Stimulated activated CD4-positive, alpha-beta T cell treated with anti-CD3 and anti-CD28 coated beads, Interleukin-2, amount 100 ng/mL, for 4 hours (primary cell): ENCODE measurements around the gene RPN1.
"Not testable (repeated sequence)": the region's sequence is repeated elsewhere in the genome, so short reads cannot be mapped to it uniquely, and the experiment has no call there.

Experiments used
- DNase-seq: peaks from one replicate; pipeline ENCODE4 v3.0.0-alpha.2; 2020; ENCODE audit warnings: low read depth

RPN1 gene

DNA sequence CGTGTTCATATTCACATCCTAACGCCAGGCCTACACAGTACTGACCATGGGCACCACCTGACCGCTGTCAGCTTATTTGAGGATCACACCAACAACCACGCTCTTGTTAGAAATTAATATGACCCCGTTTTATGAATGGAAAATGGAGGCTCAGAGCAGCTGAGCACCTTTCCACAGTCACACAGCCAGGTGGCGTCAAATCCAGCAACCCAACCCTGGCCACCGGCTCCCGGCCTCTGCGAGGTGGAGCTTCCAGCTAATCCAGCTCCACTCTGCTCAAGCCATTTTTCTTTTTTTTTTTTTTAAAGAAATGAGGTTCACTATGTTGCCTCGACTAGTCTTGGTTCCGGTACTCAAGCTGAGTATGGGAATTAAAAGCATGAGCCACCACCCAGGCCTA, 41.3 kb downstream of the RPN1 start:
- DNase-seq: no peak

DNA sequence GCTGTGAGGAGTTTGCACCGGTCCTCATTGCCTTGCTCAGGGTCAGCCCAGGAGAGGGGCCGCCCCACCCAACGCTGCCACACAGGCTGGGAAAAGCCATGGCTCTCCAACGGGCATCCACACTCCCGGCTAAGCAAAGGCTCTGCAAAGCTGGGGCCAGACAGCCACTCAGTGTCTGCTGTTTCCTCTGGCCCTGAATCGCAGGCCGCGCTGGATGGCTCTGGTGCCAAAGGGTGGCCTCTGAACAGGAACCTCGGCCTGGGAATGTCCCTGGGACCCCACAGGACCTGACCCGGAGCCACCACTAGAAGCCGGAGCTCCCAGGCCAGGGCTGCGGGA, 42.9 kb downstream of the RPN1 start:
- no peak for DNase-seq

GRCh38 chr3:128606094-128606493, 44.5 kb downstream of the RPN1 start:
- no peak for DNase-seq

DNA sequence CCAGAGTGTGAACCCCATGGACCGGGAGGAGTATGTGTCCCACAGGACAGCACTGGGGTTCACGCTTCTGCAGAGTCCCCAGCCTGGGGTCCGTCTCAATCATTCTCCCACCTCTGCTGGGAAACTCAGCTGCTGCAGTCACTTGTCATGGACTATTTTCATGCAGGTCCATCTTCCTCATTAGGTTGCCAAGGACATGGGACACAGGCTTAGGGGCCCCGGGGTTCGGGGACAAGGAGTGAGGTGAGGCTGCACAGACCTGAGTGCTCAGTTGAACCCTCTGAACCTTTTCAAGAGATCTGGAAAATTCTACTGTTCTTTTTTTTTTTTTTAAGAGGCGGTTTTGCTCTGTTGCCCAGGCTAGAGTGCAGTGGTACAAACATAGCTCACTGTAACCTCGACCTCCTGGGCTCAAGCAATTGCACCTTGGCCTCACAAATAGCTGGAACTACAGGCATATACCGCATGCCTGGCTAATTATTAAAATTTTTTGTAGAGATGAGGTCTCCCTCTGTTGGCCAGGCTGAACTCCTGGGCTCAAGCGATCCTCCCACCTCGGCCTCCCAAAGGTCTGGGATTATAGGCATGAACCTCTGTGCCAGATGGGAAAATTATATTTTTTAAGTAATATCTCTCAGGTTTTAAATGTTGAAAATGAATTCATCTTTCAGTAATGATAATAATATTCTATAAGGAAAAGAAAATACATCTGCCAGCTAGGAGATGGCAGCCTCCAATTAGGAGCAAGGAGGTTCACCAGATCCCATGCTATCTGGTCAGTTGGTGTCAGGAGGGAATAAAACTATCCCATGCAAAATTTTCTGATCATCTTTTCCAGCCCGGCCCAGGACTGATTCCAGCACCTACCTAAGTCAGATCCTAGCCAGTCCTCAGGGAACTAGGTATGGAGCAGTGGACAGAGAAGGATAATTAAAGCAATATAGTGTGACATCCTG, 45.2 kb downstream of the RPN1 start:
- no peak for DNase-seq

GRCh38 chr3:128603811-128604775, 46.5 kb downstream of the RPN1 start:
- DNase-seq: no peak

- no peak for DNase-seq
Observed at GRCh38 chr3:128603313-128603712, 47.3 kb downstream of the RPN1 start.

DNA sequence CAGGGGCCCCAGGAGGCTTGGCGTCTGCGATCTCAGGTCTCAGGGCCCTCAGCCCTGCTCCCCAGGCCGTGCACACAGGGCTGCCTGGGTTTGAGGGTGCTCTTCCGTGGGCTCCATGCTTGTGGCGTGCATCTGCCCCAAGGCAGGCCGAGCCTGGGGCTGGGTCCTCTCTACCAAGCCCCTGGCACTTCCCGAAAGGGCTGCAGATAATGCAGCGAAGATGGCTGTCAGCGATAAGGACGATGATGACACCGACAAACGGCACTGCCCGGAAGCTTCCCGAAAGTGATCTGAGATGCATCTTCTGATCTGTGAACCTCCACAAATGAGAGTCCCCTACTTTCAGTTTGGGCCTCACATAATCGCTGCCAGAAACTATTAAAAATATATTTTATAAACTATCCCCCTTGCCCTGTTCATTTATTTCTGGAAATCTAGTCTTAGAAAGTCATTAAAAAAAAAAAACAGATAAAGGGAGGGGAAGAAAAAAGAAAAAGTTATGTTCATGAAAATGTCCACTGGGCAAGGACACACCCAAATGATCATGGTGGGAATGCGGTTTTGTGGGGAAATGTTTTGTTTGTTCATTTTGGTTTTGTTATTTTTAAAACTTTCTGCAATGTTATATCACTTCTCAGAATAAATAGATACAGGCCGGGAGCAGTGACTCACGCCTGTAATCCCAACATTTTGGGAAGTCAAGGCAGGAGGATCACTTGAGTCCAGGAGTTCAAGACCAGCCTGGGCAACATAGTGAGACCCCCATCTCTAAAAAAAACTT, 51.5 kb downstream of the RPN1 start:
- DNase-seq: no peak

DNA sequence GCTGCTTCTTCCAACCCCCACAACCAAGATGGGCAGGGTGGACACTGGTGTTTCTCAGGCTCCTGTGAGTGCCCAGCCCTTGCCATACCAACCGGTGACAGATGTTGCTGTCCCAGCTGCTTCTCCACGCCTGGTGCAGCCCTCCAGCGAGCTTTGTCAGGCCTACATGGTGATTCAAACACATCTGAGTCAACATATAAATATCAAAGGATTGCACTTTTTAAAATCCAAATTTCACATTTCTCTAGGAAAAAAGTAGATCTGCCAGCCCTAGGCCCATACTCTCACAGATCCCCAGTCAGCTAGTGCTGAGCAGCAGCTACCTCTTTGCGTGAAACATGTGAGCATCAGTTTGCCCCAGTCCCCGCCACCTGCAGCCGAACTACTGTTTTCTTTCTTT, 52.7 kb downstream of the RPN1 start:
- no peak for DNase-seq

- DNase-seq: no peak
Observed at GRCh38 chr3:128592864-128593263, 57.8 kb downstream of the RPN1 start.

GRCh38 chr3:128591738-128592426, 58.7 kb downstream of the RPN1 start:
- no peak for DNase-seq

DNA sequence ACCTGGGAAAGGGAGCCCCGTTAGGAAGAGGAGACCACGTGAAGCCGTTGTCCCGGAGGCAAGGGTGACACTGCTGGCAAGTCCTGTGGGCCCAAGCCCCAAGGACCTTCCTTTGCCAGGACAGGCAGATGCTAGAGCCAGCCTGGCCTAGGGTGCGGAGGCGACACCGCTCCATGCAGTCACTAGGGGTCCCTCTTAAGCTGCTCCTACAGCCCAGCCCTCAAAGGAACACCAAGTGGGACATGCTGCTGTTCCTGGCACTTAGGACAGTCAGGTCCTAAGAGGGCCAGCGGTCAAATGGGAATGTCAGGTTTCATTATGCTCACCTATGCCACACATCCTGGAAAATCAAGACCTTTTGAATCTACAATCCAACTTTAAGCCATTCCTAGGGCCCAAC, 59.7 kb downstream of the RPN1 start:
- DNase-seq: no peak

GRCh38 chr3:128589985-128590384, 60.6 kb downstream of the RPN1 start:
- not testable (repeated sequence) for DNase-seq

GRCh38 chr3:128588147-128588546, 62.5 kb downstream of the RPN1 start:
- DNase-seq: no peak

DNA sequence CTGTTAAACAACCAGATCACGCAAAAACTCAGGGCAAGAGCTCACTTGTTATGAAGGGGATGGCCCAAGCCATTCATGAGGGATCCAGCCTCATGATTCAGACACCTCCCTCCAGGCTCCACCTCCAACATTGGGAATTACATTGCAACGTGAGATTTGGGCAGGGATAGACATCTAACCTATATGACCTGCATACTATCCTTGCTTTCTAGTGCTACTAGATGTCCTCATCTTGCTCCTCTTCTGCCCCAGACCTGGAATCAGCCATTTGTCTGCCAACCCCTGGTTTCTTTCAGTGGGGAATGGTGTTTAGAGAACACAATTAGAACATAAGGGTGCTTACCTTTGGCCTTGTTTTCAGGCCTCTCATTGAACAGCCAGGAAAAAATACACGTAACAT, 63.2 kb downstream of the RPN1 start:
- no peak for DNase-seq

GRCh38 chr3:128586932-128587331, 63.7 kb downstream of the RPN1 start:
- not testable (repeated sequence) for DNase-seq

DNA sequence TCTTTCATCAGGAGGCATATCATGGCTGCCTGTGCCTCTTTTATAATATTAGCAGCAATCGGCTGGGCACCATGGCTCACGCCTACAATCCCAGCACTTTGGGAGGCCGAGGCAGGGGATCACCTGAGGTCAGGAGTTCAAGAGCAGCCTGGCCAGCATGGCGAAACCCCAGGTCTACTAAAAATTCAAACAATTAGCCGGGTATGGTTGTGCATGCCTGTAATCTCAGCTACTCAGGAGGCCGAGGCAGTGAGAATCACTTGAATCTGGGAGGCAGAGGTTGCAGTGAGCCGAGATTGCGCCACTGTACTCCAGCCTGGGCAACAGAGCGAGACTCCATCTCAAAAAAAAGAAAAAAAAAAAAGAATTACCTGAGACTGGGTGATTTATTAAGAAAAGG, 64.2 kb downstream of the RPN1 start:
- DNase-seq: not testable (repeated sequence)

- no peak for DNase-seq
Observed at GRCh38 chr3:128585974-128586373, 64.6 kb downstream of the RPN1 start.

GRCh38 chr3:128585189-128585588, 65.4 kb downstream of the RPN1 start:
- no peak for DNase-seq

DNA sequence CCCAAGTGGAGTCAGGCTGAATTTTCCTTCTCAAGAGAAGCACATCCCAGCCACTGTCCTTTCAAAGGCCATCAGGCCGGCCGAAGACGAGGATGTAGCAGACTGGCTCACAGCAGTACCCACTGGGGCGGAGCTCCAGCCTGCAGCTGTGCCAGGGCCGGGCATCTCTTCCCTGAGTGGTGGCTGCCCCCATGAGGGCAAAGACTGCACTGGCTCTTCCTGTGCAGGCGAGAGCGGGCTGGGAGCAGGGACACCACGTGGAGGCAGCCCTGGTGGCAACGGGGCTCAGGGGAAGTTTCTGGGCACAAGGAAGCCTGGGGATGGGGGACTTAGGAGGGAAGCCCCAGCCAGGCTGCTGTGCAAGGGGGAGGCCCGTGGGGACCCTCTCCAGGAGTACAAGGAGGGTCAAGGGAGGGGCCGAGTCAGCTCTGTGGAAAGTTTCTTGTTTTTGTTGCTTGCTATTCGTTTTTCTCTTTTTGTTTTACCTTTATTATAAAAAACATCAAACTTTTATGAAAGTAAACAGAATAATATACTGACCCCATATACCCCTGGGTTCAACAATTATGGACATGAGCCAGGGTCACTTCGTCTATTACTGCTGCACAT, 66.1 kb downstream of the RPN1 start:
- no peak for DNase-seq

- DNase-seq: no peak
Observed at GRCh38 chr3:128581566-128581965, 69.1 kb downstream of the RPN1 start.

GRCh38 chr3:128579927-128580326, 70.7 kb downstream of the RPN1 start:
- no peak for DNase-seq
